Dendritic cell treated with granulocyte-macrophage colony-stimulating factor and Interleukin-4, amounts not matched to agents 40 ng/mL and 50 ng/mL, for 4 days (primary cell): Measurements from ENCODE around the gene SMC2.
A peak's percentile ranks its signal among the peaks of the same experiment; 100 is the strongest.

ENCODE experiments used
- H3K27ac Mint-ChIP-seq: one replicate; pipeline ENCODE4 v1.8.0; 2022; ENCODE audit warnings: mild to moderate bottlenecking, mixed read lengths
- H3K27me3 Mint-ChIP-seq: one replicate; pipeline ENCODE4 v1.8.0; 2022; ENCODE audit warnings: mild to moderate bottlenecking, mixed read lengths
- H3K36me3 Mint-ChIP-seq: one replicate; pipeline ENCODE4 v1.8.0; 2022; ENCODE audit warnings: low read depth, mixed read lengths
- H3K4me1 Mint-ChIP-seq: one replicate; pipeline ENCODE4 v1.8.0; 2022; ENCODE audit warnings: low read depth, mixed read lengths
- H3K4me3 Mint-ChIP-seq: one replicate; pipeline ENCODE4 v1.8.0; 2022; ENCODE audit warnings: mild to moderate bottlenecking, moderate library complexity, mixed read lengths
- H3K9me3 Mint-ChIP-seq: one replicate; pipeline ENCODE4 v1.8.0; 2022; ENCODE audit warnings: mixed read lengths
- intact Hi-C: fragments of 100-400 bp; cut with micrococcal nuclease; formaldehyde crosslinking; loops from one replicate; pipeline ENCODE4 v1.15.0; 2022

SMC2 gene

GRCh38 chr9:104093647-104094533 lies at the start of gene SMC2:
TSS of gene SMC2 (plus strand) at chr9:104094309. CDS start at chr9:104095385, 1,076 bp downstream.
- peaks cover 36% of the 10 kb centered on the region for H3K4me1 Mint-ChIP-seq
- peaks cover 13% of the 10 kb centered on the region for H3K36me3 Mint-ChIP-seq
- H3K27ac Mint-ChIP-seq, result peak within 1 kb of the TSS; percentile 94
- intact Hi-C loops, result loop anchor here (5.0 kb wide), 1 partner anchor 648 kb away; no protein-coding TSS in a partner anchor
- peak within 1 kb of the TSS; percentile 98 for H3K4me3 Mint-ChIP-seq
- H3K27me3 Mint-ChIP-seq, result no peaks in the 10 kb centered on the region
- no peaks in the 10 kb centered on the region for H3K9me3 Mint-ChIP-seq

DNA sequence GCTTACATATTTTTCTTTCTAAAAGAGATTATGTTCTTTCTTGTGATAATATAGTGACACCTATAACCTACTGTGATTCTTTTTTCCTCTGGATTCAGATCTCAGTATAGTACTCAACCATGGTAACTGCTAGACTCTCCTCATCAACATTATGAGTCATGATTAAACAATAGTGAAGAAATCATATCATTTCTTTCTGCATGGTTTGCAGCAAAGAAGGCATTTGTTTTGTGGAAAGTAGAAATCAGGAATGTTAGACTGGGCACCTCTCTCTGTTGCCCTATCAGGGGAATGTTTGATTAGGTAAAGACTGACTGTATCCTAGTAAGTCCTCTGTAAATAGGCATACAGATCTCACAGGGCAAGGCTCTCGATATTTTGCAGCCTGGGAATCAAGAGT lies 25.6 kb upstream of the SMC2 start:
- Mint-ChIP-seq H3K27ac (no peak overlapping the region), H3K36me3 (no peaks in the 10 kb centered on the region), H3K4me3 (no peak overlapping the region), H3K4me1 (no peaks in the 10 kb centered on the region), H3K27me3 (no peaks in the 10 kb centered on the region), H3K9me3 (no peaks in the 10 kb centered on the region)
- intact Hi-C loops, result no loop called here

GRCh38 chr9:104069288-104069687 lies 24.8 kb upstream of the SMC2 start:
- Mint-ChIP-seq H3K27ac (no peak overlapping the region), H3K4me3 (no peak overlapping the region), H3K36me3 (no peaks in the 10 kb centered on the region), H3K4me1 (no peaks in the 10 kb centered on the region), H3K27me3 (no peaks in the 10 kb centered on the region), H3K9me3 (no peaks in the 10 kb centered on the region)
- intact Hi-C loops, result no loop called here

DNA sequence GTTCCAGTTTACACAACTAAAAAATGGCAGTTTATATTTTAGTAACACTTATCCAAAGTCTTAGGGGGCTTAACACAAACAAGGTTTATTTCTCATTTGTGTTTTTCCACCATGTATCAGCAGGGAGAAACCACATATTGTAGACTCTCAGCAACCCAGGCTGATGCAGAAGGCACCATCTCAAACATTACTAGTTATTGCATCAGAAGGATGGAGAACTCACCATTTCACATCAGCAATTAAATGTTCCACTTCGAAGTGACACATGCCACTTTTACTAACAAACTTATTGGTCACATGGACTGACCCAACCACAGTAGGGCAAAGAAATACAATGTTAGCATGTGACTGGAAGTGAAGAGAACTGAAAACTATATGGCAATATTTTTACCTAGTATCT lies 22.5 kb upstream of the SMC2 start:
- Mint-ChIP-seq H3K4me1 (no peaks in the 10 kb centered on the region), H3K4me3 (no peak overlapping the region), H3K27ac (no peak overlapping the region), H3K36me3 (no peaks in the 10 kb centered on the region), H3K9me3 (no peaks in the 10 kb centered on the region), H3K27me3 (peaks cover 3% of the 10 kb centered on the region)
- intact Hi-C loops, result no loop called here

- Mint-ChIP-seq H3K36me3 (no peaks in the 10 kb centered on the region), H3K4me3 (no peak overlapping the region), H3K27me3 (peaks cover 5% of the 10 kb centered on the region), H3K4me1 (no peaks in the 10 kb centered on the region), H3K27ac (no peak overlapping the region), H3K9me3 (no peaks in the 10 kb centered on the region)
- intact Hi-C loops, result no loop called here
These were observed 20.9 kb upstream of the SMC2 start for GRCh38 chr9:104073098-104073769.

DNA sequence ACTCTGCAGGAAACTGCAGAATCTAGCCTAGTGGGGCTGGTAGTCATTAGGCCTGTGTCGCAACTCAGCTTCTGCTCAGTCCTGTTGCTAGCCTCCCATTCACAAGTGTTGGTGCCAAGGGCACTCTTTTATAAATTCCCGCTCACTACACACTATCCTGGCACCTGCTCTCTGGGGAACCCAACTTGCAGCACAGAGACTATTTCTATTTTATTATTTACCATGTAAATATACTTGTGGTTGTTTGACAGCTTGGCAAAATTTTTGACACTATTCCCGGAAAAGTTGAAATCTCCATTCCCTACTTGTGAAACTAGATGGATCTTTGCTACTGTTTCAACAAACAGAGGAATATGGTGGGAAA lies 20.4 kb upstream of the SMC2 start:
- no peak overlapping the region for H3K27ac Mint-ChIP-seq
- no peaks in the 10 kb centered on the region for H3K9me3 Mint-ChIP-seq
- H3K4me1 Mint-ChIP-seq, result no peaks in the 10 kb centered on the region
- no peaks in the 10 kb centered on the region for H3K36me3 Mint-ChIP-seq
- intact Hi-C loops, result no loop called here
- no peak overlapping the region for H3K4me3 Mint-ChIP-seq
- peaks cover 5% of the 10 kb centered on the region for H3K27me3 Mint-ChIP-seq

GRCh38 chr9:104074876-104075275 lies 19.2 kb upstream of the SMC2 start:
- intact Hi-C loops, result no loop called here
- Mint-ChIP-seq H3K27me3 (peaks cover 5% of the 10 kb centered on the region), H3K4me1 (no peaks in the 10 kb centered on the region), H3K27ac (no peak overlapping the region), H3K4me3 (no peak overlapping the region), H3K9me3 (no peaks in the 10 kb centered on the region), H3K36me3 (no peaks in the 10 kb centered on the region)

DNA sequence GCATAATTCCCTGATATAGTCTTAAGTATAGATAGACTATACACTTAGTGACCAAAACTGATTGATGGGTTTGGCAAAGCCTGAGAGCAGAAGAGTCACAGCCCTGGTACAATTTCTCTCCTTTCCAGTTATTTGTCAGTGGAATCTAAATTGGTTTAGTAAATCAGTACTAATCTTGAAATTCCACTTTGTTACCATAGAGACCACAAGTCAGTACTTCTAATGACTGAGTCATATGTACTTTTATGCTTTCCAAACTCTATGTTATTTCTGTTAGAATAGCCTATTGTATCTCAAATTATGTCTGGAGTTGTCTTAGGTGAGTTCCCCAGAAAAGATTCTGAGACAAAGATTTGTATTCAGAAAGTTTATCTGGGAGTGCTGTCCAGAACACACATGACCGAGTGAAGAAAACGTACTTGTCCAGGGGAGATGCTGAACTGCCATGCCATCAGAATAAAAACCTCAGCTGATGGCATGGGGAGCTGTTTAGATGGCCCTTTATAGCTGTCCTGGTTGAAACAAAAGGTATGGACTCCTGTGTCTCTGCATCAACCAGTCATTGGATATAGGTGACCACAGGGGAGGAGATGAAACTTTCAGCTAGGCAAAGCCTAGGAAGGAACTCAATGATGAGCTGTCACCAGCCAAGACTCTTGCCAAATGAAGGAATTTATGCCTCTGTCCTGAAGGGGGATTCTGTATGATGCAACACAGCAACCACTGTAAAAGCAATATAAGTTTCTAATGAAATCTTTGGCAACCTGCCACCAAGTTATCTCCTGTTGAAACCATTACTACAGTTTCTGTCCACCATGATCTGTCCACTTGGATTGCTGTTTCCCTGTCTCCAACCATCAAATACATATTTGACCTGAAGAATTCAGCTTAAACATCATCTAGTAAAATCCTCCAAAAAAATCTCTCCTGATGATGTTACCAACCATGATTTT lies 18.0 kb upstream of the SMC2 start:
- Mint-ChIP-seq H3K27ac (no peak overlapping the region), H3K27me3 (peaks cover 5% of the 10 kb centered on the region), H3K4me1 (no peaks in the 10 kb centered on the region), H3K4me3 (no peak overlapping the region), H3K9me3 (peaks cover under 1% of the 10 kb centered on the region), H3K36me3 (no peaks in the 10 kb centered on the region)
- intact Hi-C loops, result no loop called here

DNA sequence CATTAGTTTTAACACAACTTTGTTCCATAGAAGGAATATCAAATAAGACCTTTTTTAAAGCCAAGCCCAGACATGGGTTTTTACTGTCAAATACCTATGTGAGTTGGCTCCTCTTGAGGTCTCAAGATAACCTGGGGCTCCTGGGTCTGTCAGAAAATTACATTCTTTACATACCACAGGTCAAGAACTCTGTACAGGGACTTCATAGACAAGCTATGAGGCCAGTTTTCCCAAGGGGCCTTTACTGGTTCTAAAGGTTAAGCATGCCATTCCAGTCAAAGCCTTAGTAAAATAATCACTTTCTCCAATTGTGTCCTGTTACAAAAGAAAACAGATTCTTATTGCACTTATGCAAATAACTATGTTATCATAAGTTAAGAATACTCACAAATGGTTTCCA lies 15.5 kb upstream of the SMC2 start:
- Mint-ChIP-seq H3K27ac (no peak overlapping the region), H3K4me1 (peaks cover 9% of the 10 kb centered on the region), H3K9me3 (peaks cover 6% of the 10 kb centered on the region), H3K27me3 (peaks cover 5% of the 10 kb centered on the region), H3K36me3 (no peaks in the 10 kb centered on the region), H3K4me3 (no peak overlapping the region)
- intact Hi-C loops, result no loop called here

GRCh38 chr9:104080983-104081382 lies 13.1 kb upstream of the SMC2 start:
- H3K36me3 Mint-ChIP-seq, result no peaks in the 10 kb centered on the region
- peaks cover 9% of the 10 kb centered on the region for H3K4me1 Mint-ChIP-seq
- intact Hi-C loops, result no loop called here
- peaks cover 6% of the 10 kb centered on the region for H3K9me3 Mint-ChIP-seq
- no peak overlapping the region for H3K27ac Mint-ChIP-seq
- H3K4me3 Mint-ChIP-seq, result no peak overlapping the region
- peaks cover 2% of the 10 kb centered on the region for H3K27me3 Mint-ChIP-seq

- H3K27ac Mint-ChIP-seq, result peak overlapping the region; percentile 79
- intact Hi-C loops, result no loop called here
- H3K36me3 Mint-ChIP-seq, result no peaks in the 10 kb centered on the region
- H3K4me1 Mint-ChIP-seq, result peaks cover 9% of the 10 kb centered on the region
- H3K4me3 Mint-ChIP-seq, result no peak overlapping the region
- peaks cover 3% of the 10 kb centered on the region for H3K27me3 Mint-ChIP-seq
- H3K9me3 Mint-ChIP-seq, result peaks cover 6% of the 10 kb centered on the region
These were observed 11.9 kb upstream of the SMC2 start for GRCh38 chr9:104082168-104082567.

- no peaks in the 10 kb centered on the region for H3K36me3 Mint-ChIP-seq
- intact Hi-C loops, result no loop called here
- H3K4me3 Mint-ChIP-seq, result no peak overlapping the region
- peaks cover 6% of the 10 kb centered on the region for H3K9me3 Mint-ChIP-seq
- peaks cover 11% of the 10 kb centered on the region for H3K4me1 Mint-ChIP-seq
- H3K27me3 Mint-ChIP-seq, result peaks cover 6% of the 10 kb centered on the region
- no peak overlapping the region for H3K27ac Mint-ChIP-seq
These were observed 8.6 kb upstream of the SMC2 start for GRCh38 chr9:104085525-104085924.

- intact Hi-C loops, result no loop called here
These were observed 6.2 kb upstream of the SMC2 start for GRCh38 chr9:104087894-104088293.

DNA sequence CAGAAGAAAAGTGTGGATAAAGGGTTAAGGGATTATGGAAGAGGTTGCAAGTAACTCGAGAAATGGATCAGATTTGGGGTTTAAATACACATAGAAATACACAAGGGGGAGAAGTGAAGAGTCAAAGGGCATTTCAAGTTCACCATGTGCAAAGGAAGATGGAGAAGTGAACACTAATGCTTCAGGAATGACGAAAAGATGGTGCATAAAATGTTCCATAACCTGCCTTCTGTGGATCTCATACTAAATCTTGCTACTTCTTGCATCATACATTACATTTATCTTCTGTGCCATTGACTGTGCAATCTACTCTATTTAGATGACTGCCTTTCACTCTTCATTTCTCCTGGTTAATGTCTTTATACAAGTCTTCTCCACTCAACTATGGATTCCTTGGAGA lies 5.7 kb upstream of the SMC2 start:
- Mint-ChIP-seq H3K9me3 (no peaks in the 10 kb centered on the region), H3K4me1 (peaks cover 24% of the 10 kb centered on the region), H3K4me3 (no peak overlapping the region), H3K27ac (no peak overlapping the region), H3K27me3 (peaks cover 6% of the 10 kb centered on the region), H3K36me3 (peaks cover under 1% of the 10 kb centered on the region)
- intact Hi-C loops, result no loop called here

More at GRCh38 chr9:104087894-104088293, 6.2 kb upstream of the SMC2 start:
- Mint-ChIP-seq H3K4me3 (no peak overlapping the region), H3K27ac (no peak overlapping the region), H3K4me1 (peaks cover 22% of the 10 kb centered on the region), H3K9me3 (no peaks in the 10 kb centered on the region), H3K27me3 (peaks cover 6% of the 10 kb centered on the region), H3K36me3 (no peaks in the 10 kb centered on the region)
